Stimulated activated CD4-positive, alpha-beta T cell treated with anti-CD3 and anti-CD28 coated beads, Interleukin-4, amount 100 ng/mL, for 24 hours (primary cell): Measurements from ENCODE around the gene JPH2.
"Not testable (repeated sequence)": the region's sequence is repeated elsewhere in the genome, so short reads cannot be mapped to it uniquely, and the experiment has no call there.

ENCODE experiments used
- DNase-seq: peaks from one replicate; pipeline ENCODE4 v3.0.0-alpha.2; 2020

The JPH2 gene

GRCh38 chr20:44153636-44154043, 33.3 kb downstream of the JPH2 start:
- no peak for DNase-seq

GRCh38 chr20:44151621-44152416, 35.2 kb downstream of the JPH2 start:
- DNase-seq = no peak

- DNase-seq = no peak
Measured at GRCh38 chr20:44146272-44146671, 40.7 kb downstream of the JPH2 start.

GRCh38 chr20:44145131-44145775, 41.7 kb downstream of the JPH2 start:
- DNase-seq = no peak

GRCh38 chr20:44143936-44144335, 43.1 kb downstream of the JPH2 start:
- no peak for DNase-seq

- no peak for DNase-seq
Measured at GRCh38 chr20:44142413-44142812, 44.6 kb downstream of the JPH2 start.

GRCh38 chr20:44141873-44142272, 45.1 kb downstream of the JPH2 start:
- DNase-seq = no peak

- DNase-seq = no peak
Measured at GRCh38 chr20:44138867-44139266, 48.1 kb downstream of the JPH2 start.

GRCh38 chr20:44137266-44137801, 49.7 kb downstream of the JPH2 start:
- no peak for DNase-seq

GRCh38 chr20:44136579-44137265, 50.3 kb downstream of the JPH2 start:
- DNase-seq = no peak

GRCh38 chr20:44135417-44136204, 51.4 kb downstream of the JPH2 start:
- DNase-seq = no peak

- DNase-seq = no peak
Measured at GRCh38 chr20:44135012-44135412, 52.0 kb downstream of the JPH2 start.

GRCh38 chr20:44133424-44133823, 53.6 kb downstream of the JPH2 start:
- no peak for DNase-seq

GRCh38 chr20:44131704-44132103, 55.3 kb downstream of the JPH2 start:
- no peak for DNase-seq

GRCh38 chr20:44129911-44130718, 56.9 kb downstream of the JPH2 start:
- no peak for DNase-seq

GRCh38 chr20:44129300-44129699, 57.7 kb downstream of the JPH2 start:
- not testable (repeated sequence) for DNase-seq

- DNase-seq = no peak
Measured at GRCh38 chr20:44126445-44126844, 60.5 kb downstream of the JPH2 start.

GRCh38 chr20:44125332-44126127, 61.5 kb downstream of the JPH2 start:
- DNase-seq = no peak

- no peak for DNase-seq
Measured at GRCh38 chr20:44123874-44124535, 63.0 kb downstream of the JPH2 start.

- no peak for DNase-seq
Measured at GRCh38 chr20:44123251-44123650, 63.7 kb downstream of the JPH2 start.
